SJCRH30 (cell line): ENCODE results near the gene ZNF263. TPM values are rescaled to one million over a fixed set of nuclear protein-coding genes. Genes with fewer than 3 reads are reported as not detected.

Experiments
- DNase-seq, 2 experiments: peaks; one replicate each; pipeline ENCODE4 v3.0.0-alpha.2; 2015 to 2020
- H3K27ac ChIP-seq: fragments of 250-450 bp; sonication (Bioruptor Pico); 2 replicates; pipeline ENCODE4 v1.5.1; 2020; ENCODE audit warnings: mild to moderate bottlenecking, moderate library complexity
- H3K27me3 ChIP-seq: fragments of 250-450 bp; sonication (Bioruptor Pico); 2 replicates; pipeline ENCODE4 v1.5.1; 2020; ENCODE audit warnings: mild to moderate bottlenecking, moderate library complexity
- H3K36me3 ChIP-seq: fragments of 250-450 bp; sonication (Bioruptor Pico); 2 replicates; pipeline ENCODE4 v1.5.1; 2020; ENCODE audit warnings: mild to moderate bottlenecking, moderate library complexity
- H3K4me1 ChIP-seq: fragments of 250-450 bp; sonication (Bioruptor Pico); 2 replicates; pipeline ENCODE4 v1.5.1; 2020; ENCODE audit warnings: mild to moderate bottlenecking, moderate library complexity
- H3K4me3 ChIP-seq: fragments of 250-450 bp; sonication (Bioruptor Pico); 2 replicates; pipeline ENCODE4 v1.5.1; 2020; ENCODE audit warnings: mild to moderate bottlenecking, moderate library complexity
- H3K9me3 ChIP-seq: fragments of 250-450 bp; sonication (Bioruptor Pico); replicated peaks from 2 replicates; pipeline ENCODE4 v1.5.1; 2020; ENCODE audit warnings: mild to moderate bottlenecking, moderate library complexity
- total RNA-seq: library from RNA; depleted of rRNA; stranded (reverse); fragments of >200 nt; shearing (Covaris generic); gene quantifications from 2 replicates; pipeline ENCODE4 v1.2.3, GENCODE V29; 2014

The ZNF263 gene
- total RNA-seq, 1 experiment from 2014 or later, result 46.3 TPM

DNA sequence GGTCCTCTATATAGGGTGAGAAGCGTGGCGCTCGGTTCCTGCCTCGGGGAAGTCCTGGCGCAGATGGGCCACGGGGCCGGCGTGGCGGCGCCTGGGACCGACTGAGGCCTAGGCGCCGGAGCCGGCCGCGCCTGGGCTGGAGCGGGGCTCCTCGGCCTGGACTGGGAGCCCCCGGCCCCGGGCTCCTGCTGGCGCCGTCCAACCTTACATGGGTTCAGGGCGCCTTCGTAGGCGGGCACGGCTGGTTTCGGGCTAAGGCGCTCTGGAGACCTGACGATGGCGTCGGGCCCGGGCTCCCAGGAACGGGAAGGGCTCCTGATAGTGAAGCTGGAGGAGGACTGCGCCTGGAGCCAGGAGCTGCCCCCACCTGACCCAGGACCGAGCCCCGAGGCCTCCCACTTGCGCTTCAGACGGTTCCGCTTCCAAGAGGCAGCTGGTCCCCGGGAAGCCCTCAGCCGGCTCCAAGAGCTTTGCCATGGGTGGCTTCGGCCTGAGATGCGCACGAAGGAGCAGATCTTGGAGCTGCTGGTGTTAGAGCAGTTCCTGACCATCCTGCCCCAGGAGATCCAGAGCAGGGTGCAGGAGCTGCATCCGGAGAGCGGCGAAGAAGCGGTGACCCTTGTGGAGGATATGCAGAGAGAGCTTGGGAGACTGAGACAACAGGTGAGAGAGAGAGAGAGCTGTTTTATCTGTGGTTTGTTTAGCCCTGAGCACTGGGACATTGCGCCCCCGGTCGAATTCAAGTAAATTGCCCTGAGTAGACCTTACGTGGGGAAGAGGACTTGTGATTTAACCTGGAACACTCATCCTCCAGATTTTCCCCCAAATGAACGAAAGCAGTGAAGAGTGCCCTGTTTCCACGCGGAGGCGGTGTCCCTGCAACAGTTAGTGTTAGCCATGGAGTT lies 504 bp downstream of the ZNF263 start:
- H3K9me3 ChIP-seq, result peaks cover under 1% of the 10 kb centered on the region; the same call in 1 of the 2 replicates
- peaks cover 35% of the 10 kb centered on the region for H3K36me3 ChIP-seq
- no peaks in the 10 kb centered on the region for H3K27me3 ChIP-seq
- no peak for DNase-seq
- peaks cover 3% of the 10 kb centered on the region; the same call in 1 of the 2 replicates for H3K4me1 ChIP-seq
- peak overlapping the region; percentile 97 for H3K27ac ChIP-seq
- peak overlapping the region; percentile 80 for H3K4me3 ChIP-seq

DNA sequence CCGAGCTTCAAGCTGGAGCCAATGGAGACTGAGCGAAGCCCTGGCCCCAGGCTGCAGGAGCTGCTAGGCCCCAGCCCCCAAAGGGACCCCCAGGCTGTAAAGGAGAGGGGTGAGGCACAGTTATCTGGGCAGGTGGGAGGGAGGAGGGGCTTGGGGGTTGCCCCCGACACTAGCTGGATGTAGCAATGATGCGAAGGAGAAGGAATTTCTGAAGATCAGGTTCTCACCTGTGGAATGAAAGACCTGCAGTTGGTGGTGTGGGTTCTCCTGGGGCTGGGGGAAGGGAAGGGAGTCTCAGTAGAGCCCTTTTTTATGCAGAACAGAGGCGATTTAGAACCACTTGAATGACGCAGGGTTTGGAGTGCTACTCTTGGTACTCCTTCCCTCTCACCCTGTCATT lies 1.8 kb downstream of the ZNF263 start:
- Histone ChIP-seq H3K36me3 (peaks cover 49% of the 10 kb centered on the region), H3K9me3 (peaks cover 9% of the 10 kb centered on the region)
- no peak for DNase-seq

DNA sequence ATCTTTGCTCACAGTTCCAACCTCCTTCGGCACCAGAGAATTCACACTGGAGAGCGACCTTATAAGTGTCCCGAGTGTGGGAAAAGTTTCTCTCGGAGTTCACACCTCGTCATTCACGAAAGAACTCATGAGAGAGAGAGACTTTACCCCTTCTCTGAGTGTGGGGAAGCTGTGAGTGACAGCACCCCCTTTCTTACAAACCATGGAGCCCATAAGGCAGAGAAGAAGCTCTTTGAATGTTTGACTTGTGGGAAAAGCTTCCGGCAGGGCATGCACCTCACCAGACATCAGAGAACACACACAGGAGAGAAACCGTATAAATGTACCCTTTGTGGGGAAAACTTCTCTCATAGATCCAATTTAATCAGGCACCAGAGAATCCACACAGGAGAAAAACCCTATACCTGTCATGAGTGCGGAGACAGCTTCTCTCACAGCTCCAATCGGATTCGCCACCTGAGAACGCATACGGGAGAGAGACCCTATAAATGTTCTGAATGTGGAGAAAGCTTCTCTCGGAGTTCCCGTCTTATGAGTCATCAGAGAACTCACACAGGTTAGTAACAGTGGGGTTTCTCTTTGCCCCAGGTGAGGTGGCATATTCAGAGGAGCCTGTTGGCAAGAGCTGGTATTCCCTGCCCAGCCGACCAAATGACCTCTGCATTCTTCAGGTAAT lies 6.8 kb downstream of the ZNF263 start:
- Histone ChIP-seq H3K9me3 (peaks cover 15% of the 10 kb centered on the region), H3K36me3 (peaks cover 89% of the 10 kb centered on the region), H3K4me3 (no peak overlapping the region), H3K27me3 (no peaks in the 10 kb centered on the region), H3K4me1 (peaks cover under 1% of the 10 kb centered on the region; the same call in 1 of the 2 replicates), H3K27ac (no peak overlapping the region)
- no peak for DNase-seq

More for the DNA sequence above, 1.8 kb downstream of the ZNF263 start:
- H3K27me3 ChIP-seq, result no peaks in the 10 kb centered on the region
- no peak overlapping the region for H3K27ac ChIP-seq
- H3K4me1 ChIP-seq, result peaks cover 3% of the 10 kb centered on the region; the same call in 1 of the 2 replicates
- no peak overlapping the region; the same call in 1 of the 2 replicates for H3K4me3 ChIP-seq

DNA sequence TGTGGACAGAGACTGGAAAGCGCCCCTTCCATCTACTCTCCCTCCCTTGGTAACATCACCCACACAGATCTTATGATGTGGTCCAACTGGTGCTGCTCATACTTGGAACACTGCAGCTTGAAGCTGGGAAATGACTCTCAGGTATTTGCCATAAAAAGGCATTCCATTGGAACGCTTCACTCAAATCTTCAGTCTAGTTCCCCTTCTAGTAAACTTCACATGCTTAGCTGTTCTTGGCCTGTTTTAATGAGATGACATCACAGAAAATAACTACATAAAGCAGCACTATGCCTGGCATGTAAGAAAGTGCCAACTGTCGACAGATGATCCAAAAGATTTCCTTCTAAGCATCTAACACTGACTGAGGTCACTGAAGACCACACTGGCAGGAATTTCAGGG lies 9.3 kb downstream of the ZNF263 start:
- Histone ChIP-seq H3K4me3 (no peak overlapping the region), H3K27me3 (no peaks in the 10 kb centered on the region), H3K9me3 (peaks cover 19% of the 10 kb centered on the region), H3K4me1 (no peaks in the 10 kb centered on the region), H3K27ac (no peak overlapping the region), H3K36me3 (peaks cover 70% of the 10 kb centered on the region)
- no peak for DNase-seq

DNA sequence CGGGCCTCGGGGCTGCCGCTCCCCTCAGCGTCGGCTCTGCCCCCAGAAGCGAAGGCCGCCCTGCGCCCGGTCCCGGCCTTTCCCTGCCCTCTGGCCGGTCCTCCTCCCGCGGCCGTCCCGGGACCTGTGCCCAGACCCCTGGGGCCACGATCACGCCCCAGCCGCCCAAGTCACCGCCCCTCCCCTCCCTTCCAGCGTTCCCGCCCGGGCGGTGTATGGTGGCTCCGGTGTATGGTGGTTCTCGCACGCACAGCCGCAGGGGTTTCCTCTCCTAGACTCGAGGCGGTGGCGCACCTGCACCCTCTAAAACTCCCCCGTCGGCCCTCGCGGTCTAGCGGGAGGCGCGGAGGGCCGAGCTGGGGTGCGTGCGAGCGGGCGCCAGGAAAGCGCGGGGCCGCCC lies 11.9 kb downstream of the ZNF263 start:
- Histone ChIP-seq H3K4me3 (no peak overlapping the region), H3K27ac (no peak overlapping the region), H3K36me3 (peaks cover 55% of the 10 kb centered on the region), H3K27me3 (no peaks in the 10 kb centered on the region), H3K4me1 (no peaks in the 10 kb centered on the region), H3K9me3 (peaks cover 9% of the 10 kb centered on the region)
- DNase-seq, result no peak

DNA sequence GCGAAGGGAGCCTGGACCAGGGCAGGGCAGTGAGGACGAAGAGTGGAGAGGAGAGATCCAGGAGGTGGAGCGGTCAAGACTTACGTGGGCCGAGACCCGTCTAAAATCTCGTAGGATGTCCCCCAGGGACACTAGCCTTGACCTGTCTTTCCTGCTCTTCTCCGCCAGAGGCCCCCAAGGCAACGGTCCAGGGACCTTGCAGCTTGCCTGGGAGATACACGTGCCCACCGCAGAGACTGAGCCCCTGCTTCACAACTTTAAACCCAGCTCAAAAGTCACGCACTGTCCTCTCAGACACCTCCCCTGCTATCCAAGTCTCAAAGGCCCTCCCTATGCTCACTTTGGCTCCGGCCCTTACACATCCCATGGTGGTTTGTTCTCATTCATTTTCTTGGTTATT lies 12.5 kb downstream of the ZNF263 start:
- no peak overlapping the region for H3K4me3 ChIP-seq
- no peaks in the 10 kb centered on the region for H3K4me1 ChIP-seq
- peaks cover 7% of the 10 kb centered on the region for H3K9me3 ChIP-seq
- H3K27me3 ChIP-seq, result no peaks in the 10 kb centered on the region
- no peak for DNase-seq
- no peak overlapping the region for H3K27ac ChIP-seq
- peaks cover 51% of the 10 kb centered on the region for H3K36me3 ChIP-seq

DNA sequence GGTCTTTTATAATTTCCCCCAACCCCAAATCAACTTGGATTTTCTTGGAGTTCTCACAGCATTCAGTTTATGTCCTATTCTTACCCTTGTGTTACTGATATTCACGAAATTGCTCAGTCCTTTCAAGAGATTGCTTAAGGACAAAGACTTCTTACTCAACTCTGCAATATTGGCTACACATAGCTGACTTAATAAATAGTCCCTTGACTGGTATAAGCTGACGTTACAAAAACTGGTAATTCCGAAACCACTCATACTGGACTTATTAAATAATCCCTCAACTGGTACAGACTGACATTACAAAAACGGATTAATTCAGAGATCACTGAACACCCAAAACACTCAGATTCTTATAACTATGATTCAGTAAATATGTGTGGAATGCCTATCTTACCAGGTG lies 21.1 kb downstream of the ZNF263 start:
- H3K27me3 ChIP-seq, result no peaks in the 10 kb centered on the region
- no peaks in the 10 kb centered on the region for H3K9me3 ChIP-seq
- peak overlapping the region; percentile 75 for H3K4me3 ChIP-seq
- peaks cover 23% of the 10 kb centered on the region for H3K36me3 ChIP-seq
- DNase-seq, result no peak
- H3K4me1 ChIP-seq, result no peaks in the 10 kb centered on the region
- H3K27ac ChIP-seq, result no peak overlapping the region; the same call in 1 of the 2 replicates

DNA sequence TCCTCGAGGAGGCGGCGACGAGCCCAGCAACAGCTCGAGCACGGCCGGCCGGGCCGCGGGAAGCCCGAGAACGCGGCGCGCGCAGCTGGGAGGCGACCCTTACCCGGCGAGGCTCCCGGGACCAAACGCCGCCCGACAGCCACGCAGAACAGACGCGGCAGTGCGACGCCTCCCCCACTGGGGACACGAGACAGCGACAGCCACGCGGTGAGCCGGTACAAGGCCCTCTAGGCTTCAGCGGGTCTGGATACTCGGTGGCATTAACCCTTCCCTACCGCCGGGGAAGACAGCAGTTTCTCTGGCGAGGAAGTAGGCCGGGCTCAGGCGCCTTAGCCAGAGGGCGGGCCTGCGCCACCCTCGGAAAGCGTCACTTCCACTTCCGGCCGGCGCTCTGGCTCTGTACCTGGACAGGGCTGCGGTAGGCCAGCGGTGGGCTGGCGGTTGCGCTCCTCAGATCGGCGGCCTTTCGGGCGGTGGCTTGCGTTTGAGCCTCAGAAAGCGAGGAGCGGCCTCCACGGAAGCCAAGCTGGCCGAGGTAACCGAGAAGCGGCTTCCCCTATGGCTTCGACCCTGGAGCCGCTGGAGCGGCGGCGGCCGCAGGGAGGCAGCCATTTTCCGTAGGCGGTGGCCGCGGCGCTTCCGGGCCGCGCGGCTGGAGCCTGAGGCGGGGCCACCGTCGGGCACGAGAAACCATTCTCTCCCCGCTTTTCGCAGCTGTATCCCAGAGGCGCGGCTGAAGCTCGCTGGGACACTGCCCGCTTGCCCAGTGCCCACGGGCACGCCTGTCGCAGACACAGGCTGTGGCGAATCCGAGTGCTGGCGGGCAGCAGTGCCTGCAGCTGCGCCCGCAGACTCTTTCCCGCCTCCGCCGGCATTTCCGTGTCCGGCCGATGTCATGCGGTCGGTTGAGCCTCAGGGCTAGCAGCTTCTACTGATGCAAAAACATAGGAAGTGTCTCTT lies 22.1 kb downstream of the ZNF263 start, which contains the start of the genes TIGD7 and ZNF75A:
Gene TIGD7 (minus strand): TSS at position 322 of the 960 bp plus-strand sequence. CDS start 4,816 bp downstream, outside the sequence.
Gene ZNF75A (plus strand): TSS at position 389 of the 960 bp plus-strand sequence. CDS start 2,932 bp downstream, outside the sequence.
- Histone ChIP-seq H3K9me3 (no peaks in the 10 kb centered on the region), H3K4me3 (peak within 1 kb of the TSS; percentile 75), H3K36me3 (peaks cover 14% of the 10 kb centered on the region), H3K4me1 (no peaks in the 10 kb centered on the region), H3K27ac (peak within 1 kb of the TSS; percentile 86), H3K27me3 (no peaks in the 10 kb centered on the region)
- peak; percentile 72 to 81 for DNase-seq

DNA sequence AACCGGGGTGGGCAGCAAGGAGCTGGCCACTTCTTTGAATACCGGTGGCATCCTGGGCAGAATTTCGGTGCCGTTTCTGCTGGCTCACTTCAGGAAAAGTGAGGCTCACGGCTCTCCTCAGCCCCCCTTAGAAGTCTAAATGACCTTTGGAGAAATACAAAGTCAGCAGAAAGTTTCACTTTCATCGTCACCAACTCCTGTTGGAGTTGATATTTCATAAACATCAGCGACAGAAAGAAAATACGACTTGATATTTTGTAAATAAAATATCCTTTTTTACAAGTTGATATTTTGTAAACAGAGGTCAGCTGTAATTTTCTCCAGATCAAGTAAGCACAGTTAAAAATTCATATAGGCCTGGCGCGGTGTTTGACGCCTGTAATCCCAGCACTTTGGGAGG lies 22.8 kb downstream of the ZNF263 start:
- Histone ChIP-seq H3K9me3 (no peaks in the 10 kb centered on the region), H3K36me3 (peaks cover 14% of the 10 kb centered on the region), H3K27me3 (no peaks in the 10 kb centered on the region), H3K27ac (peak overlapping the region; percentile 86), H3K4me3 (peak overlapping the region; percentile 75), H3K4me1 (no peaks in the 10 kb centered on the region)
- no peak for DNase-seq

DNA sequence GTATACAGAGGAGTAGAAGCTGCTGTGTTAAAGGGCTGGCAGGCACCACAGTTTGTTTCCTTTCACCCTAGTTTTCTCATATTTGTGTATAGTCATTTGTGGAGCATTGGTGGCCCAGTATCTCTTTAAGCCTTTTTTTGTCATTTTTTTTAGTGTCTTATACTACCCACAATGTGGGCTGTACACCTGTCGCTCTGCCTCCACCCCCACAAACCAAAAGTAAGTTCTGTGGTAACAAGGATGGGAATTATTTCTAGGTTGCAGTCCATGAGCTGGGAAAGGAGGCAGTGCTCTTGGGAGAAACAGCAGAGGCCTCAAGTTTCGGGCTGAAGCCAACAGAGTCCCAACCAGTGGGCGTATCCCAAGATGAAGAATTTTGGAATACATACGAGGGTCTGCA lies 28.2 kb downstream of the ZNF263 start:
- Histone ChIP-seq H3K36me3 (peaks cover 12% of the 10 kb centered on the region), H3K27ac (no peak overlapping the region)
- DNase-seq, result peak in 1 of 2 experiments; percentile 13

DNA sequence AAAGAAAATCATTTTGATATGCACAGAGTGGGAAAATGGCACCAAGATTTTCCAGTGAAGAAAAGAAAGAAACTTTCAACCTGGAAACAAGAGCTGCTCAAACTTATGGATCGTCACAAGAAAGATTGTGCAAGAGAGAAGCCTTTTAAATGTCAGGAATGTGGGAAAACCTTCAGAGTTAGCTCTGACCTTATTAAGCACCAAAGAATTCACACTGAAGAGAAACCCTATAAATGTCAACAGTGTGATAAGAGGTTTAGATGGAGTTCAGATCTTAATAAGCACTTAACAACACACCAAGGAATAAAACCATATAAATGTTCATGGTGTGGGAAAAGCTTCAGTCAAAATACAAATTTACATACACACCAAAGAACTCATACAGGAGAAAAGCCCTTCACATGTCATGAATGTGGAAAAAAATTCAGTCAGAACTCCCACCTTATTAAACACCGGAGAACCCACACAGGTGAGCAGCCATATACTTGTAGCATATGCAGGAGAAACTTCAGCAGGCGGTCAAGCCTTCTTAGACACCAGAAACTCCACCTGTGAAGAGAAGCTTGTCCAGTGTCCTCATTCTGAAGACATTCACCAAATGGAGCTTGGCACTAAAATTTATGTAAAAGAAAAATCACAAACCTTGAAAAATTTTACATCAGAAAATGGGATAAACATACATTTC lies 34.2 kb downstream of the ZNF263 start:
- no peaks in the 10 kb centered on the region for H3K4me1 ChIP-seq
- H3K27me3 ChIP-seq, result no peaks in the 10 kb centered on the region
- no peak overlapping the region for H3K27ac ChIP-seq
- DNase-seq, result no peak
- peaks cover 25% of the 10 kb centered on the region for H3K36me3 ChIP-seq
- no peak overlapping the region for H3K4me3 ChIP-seq
- H3K9me3 ChIP-seq, result peaks cover 20% of the 10 kb centered on the region

More for the DNA sequence above, 28.2 kb downstream of the ZNF263 start:
- Histone ChIP-seq H3K4me1 (no peaks in the 10 kb centered on the region), H3K9me3 (peaks cover 5% of the 10 kb centered on the region; the same call in 1 of the 2 replicates), H3K27me3 (no peaks in the 10 kb centered on the region), H3K4me3 (no peak overlapping the region)

DNA sequence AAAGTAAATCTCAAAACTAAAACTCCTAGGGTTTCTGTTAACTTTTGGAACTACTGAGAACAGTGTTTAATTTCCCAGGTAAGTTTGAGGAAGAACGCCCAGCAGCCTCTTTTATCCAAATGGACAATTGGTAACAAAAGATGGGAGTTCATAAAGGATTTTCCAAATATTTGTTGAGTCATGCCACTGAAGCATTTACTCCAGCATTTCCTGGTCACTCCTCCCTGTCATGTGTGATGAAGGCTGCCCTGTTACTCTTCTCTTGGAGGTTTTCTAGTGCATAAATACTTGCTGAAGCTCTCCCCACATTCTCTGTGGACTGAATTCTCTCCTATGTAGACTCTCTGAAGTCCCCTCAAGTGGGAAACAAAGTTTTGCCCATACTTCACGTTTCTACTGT lies 38.5 kb downstream of the ZNF263 start:
- peaks cover 13% of the 10 kb centered on the region for H3K9me3 ChIP-seq
- no peak for DNase-seq

DNA sequence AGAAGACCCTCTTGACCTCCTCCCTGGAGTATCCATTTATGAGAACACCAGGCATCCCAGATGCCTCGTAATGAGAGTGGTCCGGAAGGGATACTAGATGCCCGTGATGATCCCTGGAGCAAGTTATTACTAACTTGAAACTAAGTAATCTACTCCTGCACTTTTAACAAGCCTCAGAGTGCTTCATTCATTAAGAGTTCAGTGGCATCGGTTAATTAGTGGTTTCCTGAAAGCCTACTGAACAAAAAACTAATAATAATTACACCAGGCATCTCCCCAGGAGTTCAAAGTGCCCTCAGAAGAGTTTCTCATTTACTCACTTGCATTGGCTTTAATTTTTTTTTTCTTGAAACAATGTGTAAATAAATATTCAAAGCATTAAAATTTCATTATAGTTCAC lies 44.2 kb downstream of the ZNF263 start:
- no peak for DNase-seq
- H3K9me3 ChIP-seq, result no peaks in the 10 kb centered on the region

More for the DNA sequence above, 38.5 kb downstream of the ZNF263 start:
- Histone ChIP-seq H3K36me3 (peaks cover 17% of the 10 kb centered on the region), H3K4me1 (no peaks in the 10 kb centered on the region), H3K27me3 (no peaks in the 10 kb centered on the region), H3K27ac (no peak overlapping the region), H3K4me3 (no peak overlapping the region)

More for the DNA sequence above, 44.2 kb downstream of the ZNF263 start:
- Histone ChIP-seq H3K27me3 (no peaks in the 10 kb centered on the region), H3K4me1 (no peaks in the 10 kb centered on the region), H3K4me3 (no peak overlapping the region), H3K27ac (no peak overlapping the region), H3K36me3 (no peaks in the 10 kb centered on the region)
